NCI-H526 (cell line): Measurements from ENCODE around the gene FOXP3.

Source experiments
- DNase-seq, 2 experiments: peaks; one replicate each; lab custom pipeline; 2025; lab: John Stamatoyannopoulos, UW

The FOXP3 gene

GRCh38 chrX:49214996-49215526 is 49.4 kb downstream of the FOXP3 start:
- DNase-seq: no peak

GRCh38 chrX:49214416-49214815 is 50.1 kb downstream of the FOXP3 start:
- DNase-seq: no peak

- DNase-seq: no peak
Observed at GRCh38 chrX:49212861-49213260, 51.6 kb downstream of the FOXP3 start.

GRCh38 chrX:49212209-49212608 is 52.3 kb downstream of the FOXP3 start:
- no peak for DNase-seq

- DNase-seq: no peak
Observed at GRCh38 chrX:49211074-49211473, 53.4 kb downstream of the FOXP3 start.

- no peak for DNase-seq
Observed at GRCh38 chrX:49210406-49210805, 54.1 kb downstream of the FOXP3 start.

GRCh38 chrX:49209434-49210251 is 54.9 kb downstream of the FOXP3 start:
- DNase-seq: no peak

- DNase-seq: no peak
Observed at GRCh38 chrX:49208399-49208798, 56.1 kb downstream of the FOXP3 start.

GRCh38 chrX:49206543-49206942 is 58.0 kb downstream of the FOXP3 start:
- no peak for DNase-seq

GRCh38 chrX:49205443-49205842 is 59.1 kb downstream of the FOXP3 start:
- no peak for DNase-seq

GRCh38 chrX:49204709-49205108 is 59.8 kb downstream of the FOXP3 start:
- DNase-seq: no peak

GRCh38 chrX:49204017-49204416 is 60.5 kb downstream of the FOXP3 start:
- DNase-seq: no peak

- DNase-seq: no peak
Observed at GRCh38 chrX:49203536-49203935, 61.0 kb downstream of the FOXP3 start.

GRCh38 chrX:49202022-49202421 is 62.5 kb downstream of the FOXP3 start:
- peak; percentile 78 to 79 for DNase-seq
